ENCODE data around the gene TMEM182.

Gene TMEM182

GRCh38 chr2:102782933-102783332 lies 21.1 kb downstream of the TMEM182 start:
- TF ChIP-seq MAX (IDR thresholded peaks at IDR 0.05; ENCODE audit: low read depth, low read length) (no peak), CTCF (IDR thresholded peaks at IDR 0.05; ENCODE audit: low read depth, low read length) (no peak), POLR2A (IDR thresholded peaks at IDR 0.05; ENCODE audit: extremely low read depth, insufficient read length) (no peak), MYC (IDR thresholded peaks at IDR 0.05; ENCODE audit: low read depth, low read length) (no peak)
- H3K4me3 ChIP-seq (ENCODE audit: low read depth, low read length): no peak overlapping the region
- DNase-seq (ENCODE audit: low read depth): no peak

GRCh38 chr2:102783506-102784183 lies 21.8 kb downstream of the TMEM182 start:
- no peak overlapping the region for H3K4me3 ChIP-seq (ENCODE audit: low read depth, low read length)
- TF ChIP-seq POLR2A (IDR thresholded peaks at IDR 0.05; ENCODE audit: extremely low read depth, insufficient read length) (no peak), MAX (IDR thresholded peaks at IDR 0.05; ENCODE audit: low read depth, low read length) (no peak), CTCF (IDR thresholded peaks at IDR 0.05; ENCODE audit: low read depth, low read length) (no peak), MYC (IDR thresholded peaks at IDR 0.05; ENCODE audit: low read depth, low read length) (no peak)
- no peak for DNase-seq (ENCODE audit: low read depth)

GRCh38 chr2:102784940-102785339 lies 23.1 kb downstream of the TMEM182 start:
- no peak overlapping the region for H3K4me3 ChIP-seq (ENCODE audit: low read depth, low read length)
- TF ChIP-seq MYC (IDR thresholded peaks at IDR 0.05; ENCODE audit: low read depth, low read length) (no peak), POLR2A (IDR thresholded peaks at IDR 0.05; ENCODE audit: extremely low read depth, insufficient read length) (no peak), MAX (IDR thresholded peaks at IDR 0.05; ENCODE audit: low read depth, low read length) (no peak), CTCF (IDR thresholded peaks at IDR 0.05; ENCODE audit: low read depth, low read length) (no peak)
- no peak for DNase-seq (ENCODE audit: low read depth)

GRCh38 chr2:102788216-102788884 lies 26.5 kb downstream of the TMEM182 start:
- peak; percentile 45 for DNase-seq (ENCODE audit: low read depth)
- TF ChIP-seq CTCF (IDR thresholded peaks at IDR 0.05; ENCODE audit: low read depth, low read length) (no peak), POLR2A (IDR thresholded peaks at IDR 0.05; ENCODE audit: extremely low read depth, insufficient read length) (no peak), MYC (IDR thresholded peaks at IDR 0.05; ENCODE audit: low read depth, low read length) (no peak), MAX (IDR thresholded peaks at IDR 0.05; ENCODE audit: low read depth, low read length) (no peak)
- H3K4me3 ChIP-seq (ENCODE audit: low read depth, low read length): no peak overlapping the region

- peak; percentile 85 for TF ChIP-seq MYC (IDR thresholded peaks at IDR 0.05; ENCODE audit: low read depth, low read length)
- peak; percentile 87 for TF ChIP-seq MAX (IDR thresholded peaks at IDR 0.05; ENCODE audit: low read depth, low read length)
- TF ChIP-seq POLR2A (IDR thresholded peaks at IDR 0.05; ENCODE audit: extremely low read depth, insufficient read length): no peak
- no peak for TF ChIP-seq CTCF (IDR thresholded peaks at IDR 0.05; ENCODE audit: low read depth, low read length)
- DNase-seq (ENCODE audit: low read depth): peak; percentile 85
- H3K4me3 ChIP-seq (ENCODE audit: low read depth, low read length): no peak overlapping the region
Observed at GRCh38 chr2:102788885-102789260, 27.0 kb downstream of the TMEM182 start.

All from NB4 (cell line).